SK-N-SH (cell line): ENCODE results near the gene B4GALT6. TPM values are rescaled to one million over a fixed set of nuclear protein-coding genes. Genes with fewer than 3 reads are reported as not detected.

Experiments
- CTCF ChIA-PET: fragments of 300-600, 350-600 bp; formaldehyde crosslinking; extraction: SDS; loops from one replicate; lab custom pipeline; 2021; lab: Yijun Ruan, JAX
- POLR2A ChIA-PET: fragments of 350-600 bp; sonication (Branson Sonifier 250); formaldehyde crosslinking; extraction: SDS; loops from one replicate; lab custom pipeline; 2020; ENCODE audit warnings: antibody characterized with exemption, inconsistent platforms; lab: Yijun Ruan, JAX
- DNase-seq: peaks from one replicate; pipeline ENCODE4 v3.0.0; 2012
- H2AFZ ChIP-seq: fragments of 200-600 bp; sonication (generic); 2 replicates; pipeline ENCODE4 v1.8.1; 2016; ENCODE audit warnings: antibody characterized with exemption, mild to moderate bottlenecking, low read depth
- H3F3A ChIP-seq: fragments of 200-600 bp; sonication (generic); replicated peaks from 2 replicates; pipeline ENCODE3; 2016; ENCODE audit warnings: antibody characterized with exemption, mild to moderate bottlenecking; ENCODE audit not compliant: insufficient read depth
- H3K27ac ChIP-seq, 2 experiments: fragments of 200-500 bp in 1 of 2; fragments of 200-600 bp in 1 of 2; sonication (Bioruptor generic) in 1 of 2; sonication (generic), shearing (Covaris generic) in 1 of 2; 2 replicates each; pipeline versions ENCODE4 v1.5.1 to v1.6.1; 2014 to 2016; ENCODE audit warnings: low read depth in 2 of 2, inconsistent platforms in 1 of 2, low read length in 1 of 2, mild to moderate bottlenecking in 1 of 2, mixed read lengths in 1 of 2
- H3K27me3 ChIP-seq: fragments of 200-600 bp; sonication (generic), shearing (Covaris generic); 2 replicates; pipeline ENCODE4 v1.6.1; 2016; ENCODE audit warnings: mixed run types; ENCODE audit not compliant: insufficient read depth
- H3K36me3 ChIP-seq, 2 experiments: fragments of 200-500 bp in 1 of 2; fragments of 200-600 bp in 1 of 2; sonication (Bioruptor generic) in 1 of 2; sonication (generic) in 1 of 2; replicated peaks in 1 of 2; 2 replicates each; pipeline versions ENCODE3 to v1.5.1; 2014 to 2016; ENCODE audit warnings: low read length in 1 of 2, mild to moderate bottlenecking in 1 of 2; ENCODE audit not compliant: insufficient read depth in 2 of 2, control insufficient read depth in 1 of 2
- H3K4me1 ChIP-seq, 2 experiments: fragments of 200-500 bp in 1 of 2; fragments of 200-600 bp in 1 of 2; sonication (Bioruptor generic) in 1 of 2; sonication (generic), shearing (Covaris generic) in 1 of 2; 2 replicates each; pipeline versions ENCODE4 v1.5.1 to v1.6.1; 2014 to 2016; ENCODE audit warnings: low read depth in 1 of 2, low read length in 1 of 2, mixed run types in 1 of 2; ENCODE audit not compliant: insufficient read depth in 2 of 2, control insufficient read depth in 1 of 2
- H3K4me2 ChIP-seq: fragments of 200-600 bp; sonication (generic), shearing (Covaris generic); 2 replicates; pipeline ENCODE4 v1.6.1; 2017; ENCODE audit warnings: mixed run types
- H3K4me3 ChIP-seq, 2 experiments: fragments of 200-500 bp in 1 of 2; fragments of 200-600 bp in 1 of 2; sonication (Bioruptor generic) in 1 of 2; sonication (generic), shearing (Covaris generic) in 1 of 2; 2 replicates each; pipeline versions ENCODE4 v1.5.1 to v1.8.1; 2014 to 2016; ENCODE audit warnings: low read depth in 2 of 2, inconsistent platforms in 1 of 2, low read length in 1 of 2, mild to moderate bottlenecking in 1 of 2, mixed read lengths in 1 of 2, moderate library complexity in 1 of 2
- H3K79me2 ChIP-seq: fragments of 200-600 bp; sonication (generic); 2 replicates; pipeline ENCODE4 v1.8.1; 2017; ENCODE audit warnings: mild to moderate bottlenecking; ENCODE audit not compliant: insufficient read depth
- H3K9ac ChIP-seq: fragments of 200-600 bp; sonication (generic); 2 replicates; pipeline ENCODE4 v1.6.1; 2017; ENCODE audit warnings: mixed run types
- H3K9me2 ChIP-seq: fragments of 200-600 bp; sonication (generic); 2 replicates; pipeline ENCODE4 v1.6.1; 2017; ENCODE audit warnings: mixed run types
- H3K9me3 ChIP-seq: fragments of 200-600 bp; sonication (generic); 2 replicates; pipeline ENCODE4 v1.6.1; 2017; ENCODE audit warnings: mixed run types, mild to moderate bottlenecking, moderate library complexity
- H4K20me1 ChIP-seq: fragments of 200-600 bp; sonication (generic); 2 replicates; pipeline ENCODE4 v1.6.1; 2017; ENCODE audit warnings: mild to moderate bottlenecking, mixed run types; ENCODE audit not compliant: insufficient read depth
- ELF1 ChIP-seq: IDR thresholded peaks from 2 replicates; pipeline ENCODE4 v1.4.0; 2012
- EZH2phosphoT487 ChIP-seq: fragments of 200-600 bp; sonication (generic); IDR thresholded peaks from 2 replicates; pipeline ENCODE4 v1.6.1; 2017; ENCODE audit warnings: low read depth, mixed run types, mild to moderate bottlenecking, antibody characterized with exemption, moderate library complexity, borderline replicate concordance
- FOSL2 ChIP-seq: IDR thresholded peaks from 2 replicates; pipeline ENCODE4 v1.4.0; 2012; ENCODE audit warnings: low read depth, mild to moderate bottlenecking, moderate library complexity, borderline replicate concordance
- GATA2 ChIP-seq: sonication (generic); formaldehyde crosslinking; IDR thresholded peaks from 2 replicates; pipeline ENCODE4 v1.5.0; 2020; ENCODE audit warnings: mild to moderate bottlenecking, missing genetic modification reagents
- MEF2A ChIP-seq: IDR thresholded peaks from 2 replicates; pipeline ENCODE4 v1.4.0; 2012; ENCODE audit warnings: low read depth, borderline replicate concordance
- MXI1 ChIP-seq: IDR thresholded peaks from 2 replicates; pipeline ENCODE4 v1.6.1; 2012; ENCODE audit warnings: mild to moderate bottlenecking, low read depth, low read length, improper control_type of control experiment
- NFIC ChIP-seq: IDR thresholded peaks from 2 replicates; pipeline ENCODE4 v1.4.0; 2012; ENCODE audit warnings: borderline replicate concordance
- NRF1 ChIP-seq: IDR thresholded peaks from 2 replicates; pipeline ENCODE4 v1.6.1; 2012; ENCODE audit warnings: low read depth, mild to moderate bottlenecking, low read length
- RCOR1 ChIP-seq: fragments of 150-350 bp; IDR thresholded peaks from 2 replicates; pipeline ENCODE4 v1.6.1; 2017; ENCODE audit warnings: antibody characterized with exemption, low read length
- RFX5 ChIP-seq: IDR thresholded peaks from 2 replicates; pipeline ENCODE4 v1.6.1; 2012; ENCODE audit warnings: mild to moderate bottlenecking, improper control_type of control experiment, low read length
- SIN3A ChIP-seq: IDR thresholded peaks from 2 replicates; pipeline ENCODE4 v1.6.1; 2012; ENCODE audit warnings: low read depth, mild to moderate bottlenecking, low read length, moderate library complexity, borderline replicate concordance
- SMC3 ChIP-seq: IDR thresholded peaks from 2 replicates; pipeline ENCODE4 v1.6.1; 2012; ENCODE audit warnings: low read depth, low read length, improper control_type of control experiment
- TEAD4 ChIP-seq: IDR thresholded peaks from 2 replicates; pipeline ENCODE4 v1.4.0; 2012; ENCODE audit warnings: mild to moderate bottlenecking, borderline replicate concordance; ENCODE audit not compliant: insufficient read depth
- WGBS: methylation state at CpG from one replicate; pipeline ENCODE4 v1.1.6; 2017; ENCODE audit warnings: low lambda C conversion rate; 5-methylcytosine and 5-hydroxymethylcytosine counted together
- polyA plus RNA-seq, 3 experiments: library from polyadenylated mRNA; depleted of rRNA; stranded (reverse); fragments of >200 nt; gene quantifications; 2 replicates each; pipeline ENCODE4 v1.2.3, GENCODE V29; 2012
- TF ChIP-seq, protein P1 (sequence below): IDR thresholded peaks from 2 replicates; pipeline ENCODE4 v1.6.1; 2012; ENCODE audit warnings: mild to moderate bottlenecking, low read depth, low read length, moderate library complexity
- TF ChIP-seq, protein P2 (sequence below): IDR thresholded peaks from 2 replicates; pipeline ENCODE4 v1.4.0; 2012; ENCODE audit warnings: low read depth
- TF ChIP-seq, protein P3 (sequence below): fragments of 150-350 bp; IDR thresholded peaks from 2 replicates; pipeline ENCODE4 v1.6.1; 2017; ENCODE audit warnings: antibody characterized with exemption, low read length, low read depth, borderline replicate concordance

The B4GALT6 gene
- polyA plus RNA-seq, 1 of the 3 experiments (the other 2 are of a cell fraction) = 3.1 TPM

DNA sequence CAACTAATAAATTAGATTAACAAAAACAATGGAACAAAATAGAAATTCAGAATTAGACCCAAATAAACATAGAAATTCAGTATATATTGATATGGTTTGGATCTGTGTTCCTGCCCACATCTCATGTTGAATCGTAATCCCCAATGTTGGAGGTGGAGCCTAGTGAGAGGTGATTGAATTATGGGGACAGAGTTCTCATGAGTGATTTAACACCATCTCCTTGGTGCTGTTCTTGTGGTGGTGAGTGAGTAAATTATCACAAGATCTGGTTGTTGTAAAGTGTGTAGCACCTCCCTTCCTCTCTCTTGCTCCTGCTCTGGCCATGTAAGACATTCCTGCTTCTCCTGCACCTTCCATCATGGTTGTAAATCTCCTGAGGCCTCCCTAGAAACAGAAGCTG, 16.6 kb upstream of the B4GALT6 start:
- H3K9me2 ChIP-seq = no peaks in the 10 kb centered on the region
- no peaks in the 10 kb centered on the region for H3K9me3 ChIP-seq
- no peaks in the 10 kb centered on the region for H3K27me3 ChIP-seq
- no peak for DNase-seq
- H3K27ac ChIP-seq = no peak overlapping the region
- H2AFZ ChIP-seq = no peak overlapping the region
- H3K4me3 ChIP-seq = no peak overlapping the region
- H3K9ac ChIP-seq = no peak overlapping the region
- H3K4me1 ChIP-seq = no peaks in the 10 kb centered on the region
- WGBS = 53% methylated on average over 1 of the region's 1 CpG
- POLR2A ChIA-PET = no interaction called here
- TF ChIP-seq, protein P1, sequence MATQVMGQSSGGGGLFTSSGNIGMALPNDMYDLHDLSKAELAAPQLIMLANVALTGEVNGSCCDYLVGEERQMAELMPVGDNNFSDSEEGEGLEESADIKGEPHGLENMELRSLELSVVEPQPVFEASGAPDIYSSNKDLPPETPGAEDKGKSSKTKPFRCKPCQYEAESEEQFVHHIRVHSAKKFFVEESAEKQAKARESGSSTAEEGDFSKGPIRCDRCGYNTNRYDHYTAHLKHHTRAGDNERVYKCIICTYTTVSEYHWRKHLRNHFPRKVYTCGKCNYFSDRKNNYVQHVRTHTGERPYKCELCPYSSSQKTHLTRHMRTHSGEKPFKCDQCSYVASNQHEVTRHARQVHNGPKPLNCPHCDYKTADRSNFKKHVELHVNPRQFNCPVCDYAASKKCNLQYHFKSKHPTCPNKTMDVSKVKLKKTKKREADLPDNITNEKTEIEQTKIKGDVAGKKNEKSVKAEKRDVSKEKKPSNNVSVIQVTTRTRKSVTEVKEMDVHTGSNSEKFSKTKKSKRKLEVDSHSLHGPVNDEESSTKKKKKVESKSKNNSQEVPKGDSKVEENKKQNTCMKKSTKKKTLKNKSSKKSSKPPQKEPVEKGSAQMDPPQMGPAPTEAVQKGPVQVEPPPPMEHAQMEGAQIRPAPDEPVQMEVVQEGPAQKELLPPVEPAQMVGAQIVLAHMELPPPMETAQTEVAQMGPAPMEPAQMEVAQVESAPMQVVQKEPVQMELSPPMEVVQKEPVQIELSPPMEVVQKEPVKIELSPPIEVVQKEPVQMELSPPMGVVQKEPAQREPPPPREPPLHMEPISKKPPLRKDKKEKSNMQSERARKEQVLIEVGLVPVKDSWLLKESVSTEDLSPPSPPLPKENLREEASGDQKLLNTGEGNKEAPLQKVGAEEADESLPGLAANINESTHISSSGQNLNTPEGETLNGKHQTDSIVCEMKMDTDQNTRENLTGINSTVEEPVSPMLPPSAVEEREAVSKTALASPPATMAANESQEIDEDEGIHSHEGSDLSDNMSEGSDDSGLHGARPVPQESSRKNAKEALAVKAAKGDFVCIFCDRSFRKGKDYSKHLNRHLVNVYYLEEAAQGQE = no peak
- TF ChIP-seq TEAD4 (no peak), NRF1 (no peak), NFIC (no peak), MEF2A (no peak), RCOR1 (no peak), ELF1 (no peak), MXI1 (no peak), GATA2 (CRISPR knock-in tag) (no peak), FOSL2 (no peak), SMC3 (no peak), SIN3A (no peak), RFX5 (no peak), EZH2phosphoT487 (no peak)
- TF ChIP-seq, protein P2, sequence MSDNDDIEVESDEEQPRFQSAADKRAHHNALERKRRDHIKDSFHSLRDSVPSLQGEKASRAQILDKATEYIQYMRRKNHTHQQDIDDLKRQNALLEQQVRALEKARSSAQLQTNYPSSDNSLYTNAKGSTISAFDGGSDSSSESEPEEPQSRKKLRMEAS = no peak
- TF ChIP-seq, protein P3, sequence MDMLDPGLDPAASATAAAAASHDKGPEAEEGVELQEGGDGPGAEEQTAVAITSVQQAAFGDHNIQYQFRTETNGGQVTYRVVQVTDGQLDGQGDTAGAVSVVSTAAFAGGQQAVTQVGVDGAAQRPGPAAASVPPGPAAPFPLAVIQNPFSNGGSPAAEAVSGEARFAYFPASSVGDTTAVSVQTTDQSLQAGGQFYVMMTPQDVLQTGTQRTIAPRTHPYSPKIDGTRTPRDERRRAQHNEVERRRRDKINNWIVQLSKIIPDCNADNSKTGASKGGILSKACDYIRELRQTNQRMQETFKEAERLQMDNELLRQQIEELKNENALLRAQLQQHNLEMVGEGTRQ = no peak
- H4K20me1 ChIP-seq = no peaks in the 10 kb centered on the region
- H3K4me2 ChIP-seq = no peak overlapping the region
- H3K79me2 ChIP-seq = no peaks in the 10 kb centered on the region
- no peaks in the 10 kb centered on the region for H3K36me3 ChIP-seq
- CTCF ChIA-PET = no interaction called here
- no peaks in the 10 kb centered on the region for H3F3A ChIP-seq
